Loucy (cell line): ENCODE results near the gene DDX60.
"Not testable (repeated sequence)": the region's sequence is repeated elsewhere in the genome, so short reads cannot be mapped to it uniquely, and the experiment has no call there.

ENCODE experiments used
- H2AFZ ChIP-seq: fragments of 200-600 bp; sonication (generic); 2 replicates; pipeline ENCODE4 v1.6.0; 2016; ENCODE audit warnings: antibody characterized with exemption, mild to moderate bottlenecking, low read length, moderate library complexity
- H3F3A ChIP-seq: fragments of 200-600 bp; 2 replicates; pipeline ENCODE4 v1.6.0; 2016; ENCODE audit warnings: antibody characterized with exemption, low read depth, mild to moderate bottlenecking
- H3K27me3 ChIP-seq: fragments of 200-600 bp; sonication (generic); 2 replicates; pipeline ENCODE4 v1.6.1; 2014; ENCODE audit warnings: low read length, mild to moderate bottlenecking; ENCODE audit not compliant: insufficient read depth, poor library complexity, severe bottlenecking
- H3K36me3 ChIP-seq: fragments of 200-600 bp; sonication (generic); 2 replicates; pipeline ENCODE4 v1.6.1; 2016; ENCODE audit warnings: low read length; ENCODE audit not compliant: insufficient read depth
- H3K4me1 ChIP-seq: fragments of 200-600 bp; sonication (generic); 2 replicates; pipeline ENCODE4 v1.5.1; 2014; ENCODE audit warnings: low read length, mild to moderate bottlenecking; ENCODE audit not compliant: insufficient read depth, poor library complexity, severe bottlenecking
- H3K4me2 ChIP-seq: fragments of 200-600 bp; sonication (generic); 2 replicates; pipeline ENCODE4 v1.6.0; 2014; ENCODE audit warnings: antibody characterized with exemption, low read length, low read depth, mild to moderate bottlenecking; ENCODE audit not compliant: poor library complexity, severe bottlenecking
- H3K4me3 ChIP-seq: fragments of 200-600 bp; sonication (generic); 2 replicates; pipeline ENCODE4 v1.5.1; 2014; ENCODE audit warnings: low read length, mild to moderate bottlenecking, mixed read lengths; ENCODE audit not compliant: poor library complexity, severe bottlenecking
- H3K79me2 ChIP-seq: fragments of 200-600 bp; sonication (generic); 2 replicates; pipeline ENCODE4 v1.6.1; 2014; ENCODE audit warnings: low read length; ENCODE audit not compliant: insufficient read depth
- H3K9ac ChIP-seq: fragments of 200-600 bp; sonication (generic); 2 replicates; pipeline ENCODE4 v1.6.0; 2014; ENCODE audit warnings: mild to moderate bottlenecking, low read depth, low read length, moderate library complexity; ENCODE audit not compliant: poor library complexity, severe bottlenecking
- H3K9me2 ChIP-seq: fragments of 200-600 bp; sonication (generic); replicated peaks from 2 replicates; pipeline ENCODE4 v1.6.1; 2016; ENCODE audit warnings: low read depth, low read length, mixed read lengths
- H3K9me3 ChIP-seq: fragments of 200-600 bp; sonication (generic); 2 replicates; pipeline ENCODE4 v1.6.1; 2014; ENCODE audit warnings: mild to moderate bottlenecking, antibody characterized with exemption, low read length, low read depth; ENCODE audit not compliant: insufficient read depth
- H4K20me1 ChIP-seq: fragments of 200-600 bp; sonication (generic); 2 replicates; pipeline ENCODE4 v1.6.0; 2014; ENCODE audit warnings: antibody characterized with exemption, low read length, mild to moderate bottlenecking; ENCODE audit not compliant: insufficient read depth, poor library complexity, severe bottlenecking
- CTCF ChIP-seq: fragments of 200-600 bp; sonication (generic); conservative IDR thresholded peaks from 2 replicates; pipeline ENCODE4 v1.5.1; 2014; ENCODE audit warnings: mild to moderate bottlenecking, antibody characterized with exemption, low read length
- EZH2phosphoT487 ChIP-seq: fragments of 200-600 bp; IDR thresholded peaks from 2 replicates; pipeline ENCODE4 v1.6.1; 2018; ENCODE audit warnings: antibody characterized with exemption, mild to moderate bottlenecking, moderate library complexity, borderline replicate concordance

Gene DDX60

GRCh38 chr4:168308912-168309311, 9.6 kb downstream of the DDX60 start:
- Histone ChIP-seq H3K4me3 (no peak overlapping the region), H3K79me2 (no peaks in the 10 kb centered on the region), H2AFZ (no peak overlapping the region), H3K9ac (no peak overlapping the region), H3K36me3 (no peaks in the 10 kb centered on the region), H3F3A (no peaks in the 10 kb centered on the region), H4K20me1 (no peaks in the 10 kb centered on the region), H3K27me3 (no peaks in the 10 kb centered on the region), H3K4me1 (no peaks in the 10 kb centered on the region), H3K9me3 (no peaks in the 10 kb centered on the region), H3K9me2 (no peaks in the 10 kb centered on the region), H3K4me2 (no peak overlapping the region)
- TF ChIP-seq EZH2phosphoT487, result no peak
- TF ChIP-seq CTCF, result no peak

- H3F3A ChIP-seq, result no peaks in the 10 kb centered on the region
- H3K27me3 ChIP-seq, result no peaks in the 10 kb centered on the region
- no peak overlapping the region for H3K9ac ChIP-seq
- no peaks in the 10 kb centered on the region for H3K4me1 ChIP-seq
- TF ChIP-seq EZH2phosphoT487 (no peak), CTCF (no peak)
- no peaks in the 10 kb centered on the region for H4K20me1 ChIP-seq
- no peaks in the 10 kb centered on the region for H3K9me3 ChIP-seq
- H3K4me3 ChIP-seq, result no peak overlapping the region
- H3K79me2 ChIP-seq, result no peaks in the 10 kb centered on the region
- no peak overlapping the region for H2AFZ ChIP-seq
- no peaks in the 10 kb centered on the region for H3K9me2 ChIP-seq
- no peak overlapping the region for H3K4me2 ChIP-seq
- no peaks in the 10 kb centered on the region for H3K36me3 ChIP-seq
These were observed 12.1 kb downstream of the DDX60 start for GRCh38 chr4:168306476-168306875.

GRCh38 chr4:168304744-168305459, 13.7 kb downstream of the DDX60 start:
- no peak overlapping the region for H3K4me3 ChIP-seq
- H3K36me3 ChIP-seq, result no peaks in the 10 kb centered on the region
- no peaks in the 10 kb centered on the region for H3F3A ChIP-seq
- no peak overlapping the region for H2AFZ ChIP-seq
- no peaks in the 10 kb centered on the region for H3K79me2 ChIP-seq
- no peak overlapping the region for H3K4me2 ChIP-seq
- H4K20me1 ChIP-seq, result no peaks in the 10 kb centered on the region
- TF ChIP-seq CTCF, result no peak
- TF ChIP-seq EZH2phosphoT487, result no peak
- H3K9me3 ChIP-seq, result no peaks in the 10 kb centered on the region
- no peaks in the 10 kb centered on the region for H3K27me3 ChIP-seq
- no peak overlapping the region for H3K9ac ChIP-seq
- no peaks in the 10 kb centered on the region for H3K4me1 ChIP-seq
- no peaks in the 10 kb centered on the region for H3K9me2 ChIP-seq

- H3K27me3 ChIP-seq, H3K4me1 ChIP-seq, H3K36me3 ChIP-seq, H3K9me2 ChIP-seq, H3K4me2 ChIP-seq, H3K79me2 ChIP-seq, H3K9me3 ChIP-seq, H4K20me1 ChIP-seq, H3K4me3 ChIP-seq, H3F3A ChIP-seq, H2AFZ ChIP-seq, H3K9ac ChIP-seq: not testable (repeated sequence)
These were observed 15.1 kb downstream of the DDX60 start for GRCh38 chr4:168303430-168303829.
